Smooth muscle cell of the coronary artery (primary cell): ENCODE measurements around the gene C5orf52. TPM values are rescaled to one million over a fixed set of nuclear protein-coding genes. Genes with fewer than 3 reads are reported as not detected.

Experiments used
- total RNA-seq: library from RNA; depleted of rRNA; stranded (reverse); fragments of >200 nt; gene quantifications from 2 replicates; pipeline ENCODE4 v1.2.3, GENCODE V29; 2014; ENCODE audit warnings: low replicate concordance

Gene C5orf52
- total RNA-seq: not detected in 2 replicates

DNA sequence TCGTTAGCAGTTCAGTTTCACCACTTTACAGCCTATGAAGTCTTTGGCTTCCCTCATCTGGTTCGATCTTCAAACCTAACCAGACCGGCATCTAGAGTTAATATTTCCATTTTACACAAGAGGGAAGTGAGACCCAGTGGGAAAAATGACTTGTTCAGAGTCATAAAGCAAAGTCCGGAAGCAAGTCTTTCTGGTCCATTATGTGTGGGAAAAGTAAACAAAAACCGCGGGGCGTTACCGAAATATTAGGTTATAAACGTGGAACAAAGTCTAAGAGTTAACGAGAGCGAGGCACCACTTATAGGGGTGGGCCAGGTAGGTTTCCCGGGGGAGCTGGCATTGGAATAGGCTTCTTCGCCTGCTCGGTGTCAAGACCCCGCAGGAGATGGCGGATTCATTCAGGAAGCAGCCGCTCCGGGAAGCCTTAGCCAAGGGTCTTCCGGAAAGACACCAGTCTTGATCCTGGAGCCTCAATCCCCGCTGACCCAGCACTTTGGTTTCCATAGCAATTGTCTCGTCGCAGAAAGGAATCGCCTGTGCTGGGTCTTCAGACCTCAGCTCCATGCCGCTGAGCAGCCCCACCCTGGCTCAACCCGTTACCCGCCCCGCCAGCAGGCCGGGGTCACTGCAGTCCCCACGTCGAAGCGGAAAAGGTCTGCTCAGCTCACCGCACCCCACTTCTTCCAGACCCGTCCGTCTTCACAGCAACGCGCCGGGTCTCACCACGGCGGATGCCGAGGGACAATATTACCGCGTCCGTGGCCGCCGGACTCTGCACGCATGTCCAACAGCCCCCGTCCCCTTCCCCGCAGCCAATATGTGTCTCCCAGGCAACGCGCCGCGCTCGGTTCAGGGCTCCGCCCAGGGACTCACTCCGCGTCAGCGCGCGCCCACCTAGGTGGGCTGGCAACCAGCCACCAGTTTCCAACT, at the start of gene C5orf52:
Gene C5orf52 (plus strand): TSS at position 872 of the 930 bp plus-strand sequence. CDS start 82 bp downstream, outside the sequence.

DNA sequence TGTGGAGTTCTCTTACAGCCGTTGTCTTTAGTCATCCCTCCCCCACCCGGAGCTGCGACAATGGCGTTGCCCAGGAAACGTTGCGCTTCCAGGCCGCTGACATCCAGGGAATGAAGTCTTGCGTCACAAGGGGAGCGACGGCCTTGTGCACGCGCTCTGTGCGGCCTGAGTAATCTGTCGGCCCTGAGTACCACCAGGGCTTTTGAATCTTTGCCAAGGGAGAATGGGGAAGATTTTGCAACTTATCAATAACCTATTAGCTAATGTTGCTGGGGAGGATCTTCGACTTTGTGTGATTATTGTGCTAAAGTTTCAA, 19.0 kb upstream of the C5orf52 start, which contains the start of gene SOX30:
Gene SOX30 (minus strand): TSS at position 62 of the 316 bp plus-strand sequence. CDS start 360 bp downstream, outside the sequence.

Other genes starting within 250 kb of the C5orf52 start
- 0.08 TPM in 1 of 2 replicates, not detected in the other for gene NIPAL4, start 211.3 kb upstream of the C5orf52 start, total RNA-seq
- gene ADAM19, start 95.8 kb upstream of the C5orf52 start, total RNA-seq: 10.8 and 58.1 TPM in 2 replicates
- gene SOX30, start 19.1 kb upstream of the C5orf52 start, total RNA-seq: not detected in 2 replicates
- 29.3 and 53.1 TPM in 2 replicates for gene THG1L, start 59.9 kb downstream of the C5orf52 start, total RNA-seq
- gene LSM11, start 72.2 kb downstream of the C5orf52 start, total RNA-seq: 3.0 and 4.7 TPM in 2 replicates
- gene CLINT1, start 187.6 kb downstream of the C5orf52 start, total RNA-seq: 84.5 and 110 TPM in 2 replicates